GM12875 (cell line): ENCODE data around the gene PGAP2.
"Not testable (repeated sequence)": the region's sequence is repeated elsewhere in the genome, so short reads cannot be mapped to it uniquely, and the experiment has no call there.

ENCODE experiments used
- H3K4me3 ChIP-seq: one replicate; pipeline ENCODE4 v1.5.1; 2011; ENCODE audit warnings: low read depth, low read length, control low read depth
- TF ChIP-seq, protein P1 (sequence below): IDR thresholded peaks from 2 replicates; pipeline ENCODE4 v1.5.1; 2011; ENCODE audit warnings: low read depth, mild to moderate bottlenecking, control low read depth, inconsistent platforms, low read length, moderate library complexity, borderline replicate concordance; ENCODE audit not compliant: insufficient read depth

PGAP2 gene

DNA sequence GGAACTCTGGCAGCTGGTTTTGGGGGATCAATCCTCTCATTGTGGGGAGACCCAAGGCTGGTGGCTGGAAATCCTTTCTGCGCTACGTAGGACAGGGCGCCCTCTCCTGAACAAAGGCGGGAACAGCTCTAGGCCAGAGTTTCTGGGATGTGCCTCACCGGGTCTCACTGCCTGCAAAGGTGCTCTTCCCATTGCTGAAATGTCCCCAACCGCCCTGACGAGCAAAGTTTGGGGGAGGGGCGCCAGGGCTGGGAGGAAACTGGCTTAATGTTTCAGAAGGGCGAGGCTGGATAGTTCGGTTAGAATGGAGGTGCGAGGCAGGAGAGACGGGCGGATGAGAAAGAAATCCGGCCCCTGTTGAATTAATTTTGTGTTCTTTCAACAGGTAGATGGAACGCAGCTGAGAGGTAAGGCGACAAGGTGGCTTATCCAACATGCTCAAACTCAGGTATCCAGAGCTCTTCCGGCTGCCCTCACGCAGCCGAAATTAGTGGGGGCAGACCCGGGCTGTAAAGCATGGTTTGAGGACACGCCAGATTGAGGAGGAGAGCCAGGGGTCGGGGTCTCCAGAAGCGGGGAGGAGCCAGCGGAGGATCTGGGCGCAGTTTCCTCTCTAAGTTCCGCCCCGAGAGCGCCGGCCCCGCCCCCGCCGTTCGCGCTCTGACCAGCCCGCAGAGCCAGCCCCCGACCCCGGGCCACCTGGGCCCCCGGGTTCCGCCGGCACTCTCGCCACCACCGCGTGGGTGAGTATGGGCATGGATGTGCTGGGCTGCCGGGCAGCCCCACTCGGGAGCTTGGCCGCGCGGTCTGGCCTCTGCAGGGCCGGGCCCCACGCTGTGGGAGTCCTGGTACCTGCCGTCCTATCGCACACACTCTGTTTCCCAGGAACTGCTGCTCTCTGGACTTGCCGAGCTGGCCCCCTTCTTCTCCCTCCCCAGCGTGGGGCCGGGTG, at the start of gene PGAP2:
Gene PGAP2, plus strand, starts transcription at position 652 of the 952 bp plus-strand sequence. CDS start 2,700 bp downstream, outside the sequence.
- peak within 1 kb of the TSS; percentile 62 for H3K4me3 ChIP-seq
- TF ChIP-seq, protein P1, sequence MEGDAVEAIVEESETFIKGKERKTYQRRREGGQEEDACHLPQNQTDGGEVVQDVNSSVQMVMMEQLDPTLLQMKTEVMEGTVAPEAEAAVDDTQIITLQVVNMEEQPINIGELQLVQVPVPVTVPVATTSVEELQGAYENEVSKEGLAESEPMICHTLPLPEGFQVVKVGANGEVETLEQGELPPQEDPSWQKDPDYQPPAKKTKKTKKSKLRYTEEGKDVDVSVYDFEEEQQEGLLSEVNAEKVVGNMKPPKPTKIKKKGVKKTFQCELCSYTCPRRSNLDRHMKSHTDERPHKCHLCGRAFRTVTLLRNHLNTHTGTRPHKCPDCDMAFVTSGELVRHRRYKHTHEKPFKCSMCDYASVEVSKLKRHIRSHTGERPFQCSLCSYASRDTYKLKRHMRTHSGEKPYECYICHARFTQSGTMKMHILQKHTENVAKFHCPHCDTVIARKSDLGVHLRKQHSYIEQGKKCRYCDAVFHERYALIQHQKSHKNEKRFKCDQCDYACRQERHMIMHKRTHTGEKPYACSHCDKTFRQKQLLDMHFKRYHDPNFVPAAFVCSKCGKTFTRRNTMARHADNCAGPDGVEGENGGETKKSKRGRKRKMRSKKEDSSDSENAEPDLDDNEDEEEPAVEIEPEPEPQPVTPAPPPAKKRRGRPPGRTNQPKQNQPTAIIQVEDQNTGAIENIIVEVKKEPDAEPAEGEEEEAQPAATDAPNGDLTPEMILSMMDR: peak; percentile 79

DNA sequence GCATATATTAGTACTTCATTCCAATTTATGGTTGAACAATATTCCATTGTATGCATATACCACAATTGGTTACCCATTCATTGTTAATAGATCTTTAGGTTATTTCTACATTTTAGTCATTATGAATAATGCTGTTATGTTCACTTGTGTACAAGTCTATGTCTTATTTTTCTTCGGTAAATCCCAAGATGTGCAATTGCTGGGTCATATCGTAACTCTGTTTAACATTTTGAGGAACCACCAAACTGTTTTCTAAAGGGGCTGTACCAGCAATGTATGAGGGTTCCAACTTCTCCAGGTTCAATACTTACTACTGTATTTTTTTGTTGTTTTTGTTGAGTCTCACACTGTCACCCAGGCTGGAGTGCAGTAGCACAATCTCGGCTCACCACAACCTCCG, 44.1 kb upstream of the PGAP2 start:
- TF ChIP-seq, protein P1: no peak
- H3K4me3 ChIP-seq: no peak overlapping the region

DNA sequence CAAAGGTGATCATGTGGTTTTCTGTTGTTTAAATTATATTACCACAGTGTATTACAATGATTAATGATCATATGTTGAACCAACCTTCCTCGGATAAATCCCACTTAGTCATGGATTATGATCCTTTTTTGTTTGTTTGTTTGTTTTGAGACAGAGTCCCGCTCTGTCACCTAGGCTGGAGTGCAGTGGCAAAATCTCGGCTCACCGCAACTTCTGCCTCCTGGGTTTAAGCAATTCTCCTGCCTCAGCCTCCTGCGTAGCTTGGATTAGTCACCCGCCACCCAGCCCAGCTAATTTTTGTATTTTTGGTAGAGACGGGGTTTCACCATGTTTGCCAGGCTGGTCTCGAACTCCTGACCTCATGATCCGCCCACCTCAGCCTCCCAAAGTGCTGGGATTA, 41.5 kb upstream of the PGAP2 start:
- not testable (repeated sequence) for H3K4me3 ChIP-seq

DNA sequence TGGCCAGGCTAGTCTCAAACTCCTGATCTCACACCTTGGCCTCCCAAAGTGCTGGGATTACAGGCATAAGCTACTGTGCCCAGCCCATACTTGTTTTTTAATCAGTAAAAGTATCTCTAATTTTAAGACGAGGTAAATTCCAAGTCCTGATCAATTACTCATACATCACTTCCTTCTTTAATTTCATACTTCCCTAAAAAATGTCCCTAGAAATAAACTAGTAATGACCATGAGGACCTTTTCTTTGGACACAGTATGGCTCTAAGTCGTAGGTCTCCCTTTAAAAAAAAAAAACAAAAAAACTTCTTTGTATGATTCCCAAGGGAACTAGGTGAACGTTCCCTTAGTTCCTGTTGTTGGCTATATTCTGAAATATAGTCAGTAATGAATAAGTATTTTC, 40.8 kb upstream of the PGAP2 start:
- TF ChIP-seq, protein P1: no peak
- no peak overlapping the region for H3K4me3 ChIP-seq

GRCh38 chr11:3773180-3773579, 35.2 kb upstream of the PGAP2 start:
- H3K4me3 ChIP-seq: no peak overlapping the region
- TF ChIP-seq, protein P1: no peak

DNA sequence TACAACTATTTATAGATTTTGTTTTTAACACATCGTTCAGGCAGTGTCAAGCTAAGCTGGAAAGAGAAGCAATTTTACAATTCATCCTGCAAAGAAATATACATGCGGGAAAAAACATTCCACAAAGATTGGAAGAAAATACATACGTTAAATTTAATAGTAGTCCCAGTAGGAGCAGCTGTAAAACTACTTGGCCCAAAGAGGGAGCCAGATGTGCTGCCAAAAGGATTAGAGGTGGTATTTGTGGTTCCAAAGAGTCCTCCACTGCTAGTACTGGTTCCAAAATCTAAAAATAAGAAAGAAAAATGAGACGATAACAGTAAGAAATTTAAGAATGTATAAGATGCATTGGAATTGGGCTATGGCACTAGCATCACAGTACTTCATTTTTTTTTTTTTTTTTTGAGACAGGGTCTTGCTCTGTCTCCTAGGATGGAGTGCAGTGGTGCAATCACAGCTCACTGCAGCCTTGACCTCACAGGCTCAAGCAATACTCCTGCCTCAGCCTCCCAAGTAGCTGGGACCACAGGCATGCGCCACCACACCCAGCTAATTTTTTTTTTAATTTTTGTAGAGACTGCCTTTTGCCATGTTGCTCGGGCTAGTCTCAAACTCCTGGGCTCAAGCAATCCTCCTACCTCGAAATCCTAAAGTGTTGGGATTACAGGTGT, 32.5 kb upstream of the PGAP2 start:
- H3K4me3 ChIP-seq: no peak overlapping the region
- TF ChIP-seq, protein P1: no peak

DNA sequence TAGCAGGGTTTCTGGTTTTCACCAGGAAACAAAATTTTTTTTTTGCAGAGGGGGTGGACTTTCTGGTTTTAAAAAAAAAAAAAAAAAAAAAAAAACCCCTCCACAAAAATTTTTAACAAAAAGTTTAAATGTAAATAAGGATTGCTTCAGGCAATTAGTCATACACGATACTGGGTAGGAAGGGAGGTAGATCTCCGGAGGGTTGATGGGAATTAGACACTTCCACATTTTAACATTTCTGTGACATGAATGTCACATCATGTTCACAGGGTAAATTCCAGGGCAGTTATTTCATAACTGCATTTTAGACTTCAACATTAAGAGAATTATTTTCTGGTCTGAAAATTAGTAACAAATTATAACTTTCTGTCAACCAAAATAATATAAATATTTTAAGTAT, 26.9 kb upstream of the PGAP2 start:
- TF ChIP-seq, protein P1: no peak
- H3K4me3 ChIP-seq: no peak overlapping the region
